Smooth muscle cell (in vitro differentiated cells): ENCODE data around the gene NXT1. TPM values are rescaled to one million over a fixed set of nuclear protein-coding genes. Genes with fewer than 3 reads are reported as not detected.
A peak's percentile ranks its signal among the peaks of the same experiment; 100 is the strongest.

Experiments
- DNase-seq: peaks from one replicate; lab custom pipeline; 2025; ENCODE audit not compliant: unreplicated experiment; lab: John Stamatoyannopoulos, UW
- H2AFZ ChIP-seq: fragments of 200-600 bp; sonication (generic); 2 replicates; pipeline ENCODE4 v1.6.0; 2016; ENCODE audit warnings: antibody characterized with exemption, low read depth, mild to moderate bottlenecking
- H3F3A ChIP-seq: fragments of 200-600 bp; sonication (generic); 2 replicates; pipeline ENCODE4 v1.6.0; 2017; ENCODE audit warnings: antibody characterized with exemption, low read depth
- H3K27ac ChIP-seq: fragments of 200-600 bp; sonication (generic); 2 replicates; pipeline ENCODE4 v1.5.1; 2016; ENCODE audit warnings: low read depth, mild to moderate bottlenecking
- H3K27me3 ChIP-seq: fragments of 200-600 bp; sonication (generic); 2 replicates; pipeline ENCODE4 v1.6.1; 2016; ENCODE audit warnings: low read depth, mild to moderate bottlenecking
- H3K36me3 ChIP-seq: fragments of 200-600 bp; sonication (generic); 2 replicates; pipeline ENCODE4 v1.5.1; 2016; ENCODE audit warnings: low read depth
- H3K4me1 ChIP-seq: fragments of 200-600 bp; sonication (generic); 2 replicates; pipeline ENCODE4 v1.5.1; 2016; ENCODE audit warnings: low read depth
- H3K4me2 ChIP-seq: fragments of 200-600 bp; sonication (generic); 2 replicates; pipeline ENCODE4 v1.6.0; 2016; ENCODE audit warnings: mild to moderate bottlenecking
- H3K4me3 ChIP-seq: fragments of 200-600 bp; sonication (generic); 2 replicates; pipeline ENCODE4 v1.5.1; 2016; ENCODE audit warnings: mild to moderate bottlenecking
- H3K79me2 ChIP-seq: fragments of 200-600 bp; sonication (generic); 2 replicates; pipeline ENCODE4 v1.6.0; 2016; ENCODE audit warnings: low read depth, mild to moderate bottlenecking
- H3K9ac ChIP-seq: fragments of 200-600 bp; sonication (generic); 2 replicates; pipeline ENCODE4 v1.6.0; 2016; ENCODE audit warnings: low read depth
- H3K9me3 ChIP-seq: fragments of 200-600 bp; sonication (generic); replicated peaks from 2 replicates; pipeline ENCODE4 v1.5.1; 2016; ENCODE audit warnings: low read depth
- H4K20me1 ChIP-seq: fragments of 200-600 bp; sonication (generic); 2 replicates; pipeline ENCODE4 v1.6.0; 2016; ENCODE audit warnings: low read depth
- CTCF ChIP-seq: fragments of 200-600 bp; sonication (generic); IDR thresholded peaks from 2 replicates; pipeline ENCODE4 v1.5.1; 2017; ENCODE audit warnings: borderline replicate concordance, mild to moderate bottlenecking, antibody characterized with exemption; ENCODE audit not compliant: insufficient read depth, poor library complexity, severe bottlenecking
- WGBS: methylation state at CpG from one replicate; pipeline ENCODE4 v1.1.7; 2016; ENCODE audit warnings: low lambda C conversion rate; 5-methylcytosine and 5-hydroxymethylcytosine counted together
- polyA plus RNA-seq: library from polyadenylated mRNA; unstranded; fragments of >200 nt; fragmentation: Nextera tagmentation; extraction: Ambion mirVana; gene quantifications from 2 replicates; pipeline ENCODE4 v1.2.1, GENCODE V29; 2016
- total RNA-seq: library from RNA; depleted of rRNA; stranded (reverse); fragments of >200 nt; gene quantifications from 2 replicates; pipeline ENCODE4 v1.2.3, GENCODE V29; 2014

The NXT1 gene
- total and polyA plus RNA-seq, 2 experiments from 2014 or later = 45.3 to 49.6 TPM

- no peak overlapping the region for H3K27ac ChIP-seq
- no peaks in the 10 kb centered on the region for H3K27me3 ChIP-seq
- peaks cover 16% of the 10 kb centered on the region for H3K79me2 ChIP-seq
- peaks cover 8% of the 10 kb centered on the region for H3F3A ChIP-seq
- H2AFZ ChIP-seq = no peak overlapping the region
- DNase-seq = no peak
- no peak overlapping the region for H3K4me2 ChIP-seq
- H3K36me3 ChIP-seq = no peaks in the 10 kb centered on the region
- WGBS = 78% methylated on average over 2 of the region's 2 CpGs
- H3K4me3 ChIP-seq = no peak overlapping the region
- no peaks in the 10 kb centered on the region for H3K9me3 ChIP-seq
- TF ChIP-seq CTCF = no peak
- H4K20me1 ChIP-seq = peaks cover 62% of the 10 kb centered on the region
- no peak overlapping the region for H3K9ac ChIP-seq
- no peaks in the 10 kb centered on the region for H3K4me1 ChIP-seq
Observed at GRCh38 chr20:23397961-23398360, 47.4 kb downstream of the NXT1 start.

- peak overlapping the region; percentile 45 for H3K27ac ChIP-seq
- no peak for DNase-seq
Observed at GRCh38 chr20:23399568-23400241, 49.1 kb downstream of the NXT1 start.

GRCh38 chr20:23401051-23401450 is 50.5 kb downstream of the NXT1 start:
- no peak for DNase-seq
- TF ChIP-seq CTCF = no peak
- 98% methylated on average over 5 of the region's 5 CpGs for WGBS
- Histone ChIP-seq H4K20me1 (peaks cover 83% of the 10 kb centered on the region), H2AFZ (no peak overlapping the region), H3K79me2 (peaks cover 26% of the 10 kb centered on the region), H3K9me3 (no peaks in the 10 kb centered on the region), H3F3A (peaks cover 18% of the 10 kb centered on the region), H3K4me1 (peaks cover 4% of the 10 kb centered on the region), H3K4me2 (no peak overlapping the region), H3K27me3 (no peaks in the 10 kb centered on the region), H3K36me3 (no peaks in the 10 kb centered on the region), H3K9ac (no peak overlapping the region), H3K27ac (no peak overlapping the region), H3K4me3 (no peak overlapping the region)

More at GRCh38 chr20:23399568-23400241, 49.1 kb downstream of the NXT1 start:
- Histone ChIP-seq H3K4me1 (peaks cover 4% of the 10 kb centered on the region), H3F3A (peaks cover 15% of the 10 kb centered on the region), H3K27me3 (no peaks in the 10 kb centered on the region), H3K79me2 (peaks cover 16% of the 10 kb centered on the region), H4K20me1 (peaks cover 78% of the 10 kb centered on the region), H3K36me3 (no peaks in the 10 kb centered on the region), H3K9ac (no peak overlapping the region), H3K4me2 (no peak overlapping the region), H3K4me3 (no peak overlapping the region), H2AFZ (no peak overlapping the region), H3K9me3 (no peaks in the 10 kb centered on the region)
- 44% methylated on average over 6 of the region's 6 CpGs for WGBS
- no peak for TF ChIP-seq CTCF

GRCh38 chr20:23403751-23404150 is 53.2 kb downstream of the NXT1 start:
- H3K79me2 ChIP-seq = peaks cover 37% of the 10 kb centered on the region
- H3K36me3 ChIP-seq = no peaks in the 10 kb centered on the region
- peaks cover 87% of the 10 kb centered on the region for H4K20me1 ChIP-seq
- no peaks in the 10 kb centered on the region for H3K27me3 ChIP-seq
- peak overlapping the region; percentile 52 for H3K27ac ChIP-seq
- no peak overlapping the region for H3K4me3 ChIP-seq
- H3K9me3 ChIP-seq = no peaks in the 10 kb centered on the region
- no peak for DNase-seq
- peaks cover 13% of the 10 kb centered on the region for H3F3A ChIP-seq
- no peak overlapping the region for H3K9ac ChIP-seq
- peaks cover 4% of the 10 kb centered on the region for H3K4me1 ChIP-seq
- TF ChIP-seq CTCF = no peak
- H2AFZ ChIP-seq = no peak overlapping the region
- H3K4me2 ChIP-seq = peak overlapping the region; percentile 48
- WGBS = 30% methylated on average over 5 of the region's 5 CpGs
